ENCODE data around the gene MXI1. TPM values are rescaled to one million over a fixed set of nuclear protein-coding genes. Genes with fewer than 3 reads are reported as not detected.

Gene MXI1
- total and polyA plus RNA-seq, 2 of the 4 experiments (the other 2 are of a cell fraction), result 7.2 to 11.8 TPM

- in situ Hi-C loops (cut with MboI; ENCODE audit: low sequenced_read_pairs), result no loop called here
- Histone ChIP-seq H4K91ac (ENCODE audit: insufficient read depth, low read depth, low read length) (no peak overlapping the region), H3K36me3 (ENCODE audit: control insufficient read depth, insufficient read depth, low read length) (no peaks in the 10 kb centered on the region), H2BK20ac (ENCODE audit: low read depth, low read length) (no peak overlapping the region), H2AK5ac (ENCODE audit: low read depth, low read length) (no peak overlapping the region), H3K23ac (ENCODE audit: low read depth, low read length) (no peak overlapping the region), H2AFZ (replicated peaks; ENCODE audit: low read length, poor library complexity) (no peak overlapping the region), H3K4me1 (ENCODE audit: control insufficient read depth, insufficient read depth, low read length) (no peaks in the 10 kb centered on the region), H3K56ac (ENCODE audit: extremely low read depth, insufficient read depth, low read length) (no peak overlapping the region), H2BK15ac (ENCODE audit: low read depth, low read length) (no peak overlapping the region), H3K27ac (ENCODE audit: insufficient read depth, low read length) (no peak overlapping the region), H4K5ac (ENCODE audit: low read depth, low read length) (no peak overlapping the region), H3K4me3 (ENCODE audit: insufficient read depth, low read depth, low read length) (no peak overlapping the region), H2BK5ac (ENCODE audit: low read depth, low read length, poor library complexity, severe bottlenecking) (no peak overlapping the region), H3K27me3 (ENCODE audit: control insufficient read depth, insufficient read depth, low read length) (peaks cover 70% of the 10 kb centered on the region), H3K4me2 (ENCODE audit: low read depth, low read length) (no peak overlapping the region), H3K9me3 (ENCODE audit: control insufficient read depth, insufficient read depth, low read length) (no peaks in the 10 kb centered on the region), H3K9ac (ENCODE audit: low read depth, low read length) (no peak overlapping the region), H4K8ac (ENCODE audit: low read depth in 2 of 2, low read length in 2 of 2) (no peak overlapping the region), H3K14ac (replicated peaks; ENCODE audit: low read depth, low read length) (no peak overlapping the region), H3K9me1 (ENCODE audit: insufficient read depth, low read length) (no peaks in the 10 kb centered on the region), H3K18ac (ENCODE audit: low read depth, low read length) (no peak overlapping the region), H3K4ac (ENCODE audit: low read depth, low read length) (no peak overlapping the region), H3K79me1 (ENCODE audit: low read depth in 1 of 2, low read length in 2 of 2) (no peaks in the 10 kb centered on the region), H2AK9ac (replicated peaks; ENCODE audit: low read depth, low read length, poor library complexity) (no peak overlapping the region), H4K20me1 (ENCODE audit: insufficient read depth, low read length) (no peaks in the 10 kb centered on the region), H2BK120ac (ENCODE audit: low read depth, low read length) (no peak overlapping the region)
- DNase-seq (no peak), ATAC-seq (ENCODE audit: low read depth) (no peak)
- ChIA-PET POLR2A (ENCODE audit: unreplicated experiment) (no interaction called here), CTCF (interaction anchor here (1.0 kb wide), 1 partner anchor 24 kb away, joined by 3 read pairs; no protein-coding TSS in a partner anchor)
- dilution Hi-C loops (cut with HindIII; ENCODE audit: low sequenced_read_pairs, unreplicated experiment), result no loop called here
- 92% methylated on average over 2 of the region's 7 CpGs; no CpG with 5 or more reads in 1 of the 2 experiments for WGBS, 2 experiments (ENCODE audit: extremely low coverage in 2 of 2, insufficient read length in 1 of 2)
- intact Hi-C loops (cut with micrococcal nuclease), result no loop called here
- BruUV-seq (replicated peaks), result no TSS peak
- TF ChIP-seq CHD1 (IDR thresholded peaks at IDR 0.05; ENCODE audit: low read depth, low read length), result no peak
- no peak for TF ChIP-seq SMC3 (IDR thresholded peaks at IDR 0.05; ENCODE audit: low read depth, low read length)
- no peak for TF ChIP-seq CEBPB (IDR thresholded peaks at IDR 0.05; ENCODE audit: low read depth, low read length)
- no peak for TF ChIP-seq NFE2L2 (IDR thresholded peaks at IDR 0.05; ENCODE audit: low read depth, low read length)
- no peak for TF ChIP-seq POLR2A (IDR thresholded peaks at IDR 0.05; ENCODE audit: low read depth, low read length)
- no peak for TF ChIP-seq CTCF (conservative IDR thresholded peaks at IDR 0.05; ENCODE audit: low read depth, low read length)
- TF ChIP-seq MAFK (IDR thresholded peaks at IDR 0.05; ENCODE audit: low read depth, low read length), result no peak
- no peak for TF ChIP-seq RCOR1 (IDR thresholded peaks at IDR 0.05; ENCODE audit: insufficient replicate concordance, low read length)
- TF ChIP-seq RAD21 (IDR thresholded peaks at IDR 0.05; ENCODE audit: low read length), result no peak
- TF ChIP-seq BHLHE40 (IDR thresholded peaks at IDR 0.05; ENCODE audit: low read depth, low read length), result no peak
These were observed 40.3 kb upstream of the MXI1 start for GRCh38 chr10:110167149-110167548.
